ENCODE measurements around the gene TANC1.

DNA sequence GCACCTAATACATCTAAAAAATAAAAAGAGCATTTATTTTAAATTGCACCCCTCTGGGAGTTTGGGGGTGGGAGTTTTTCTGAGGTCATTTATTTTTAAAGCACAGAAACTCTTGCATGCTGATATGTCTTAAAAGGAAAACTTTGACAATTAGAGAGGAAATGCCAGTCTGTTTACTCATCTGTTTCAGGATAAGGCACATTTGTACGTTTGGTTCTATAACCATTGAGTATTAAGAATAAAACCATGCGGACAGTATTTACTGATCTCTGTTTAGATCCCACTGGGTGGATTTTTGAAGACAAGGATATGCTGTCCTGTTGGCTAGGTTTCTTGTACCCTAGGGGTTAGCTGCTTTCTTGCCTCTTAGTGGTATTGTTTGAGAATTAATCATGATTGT lies 122.9 kb downstream of the TANC1 start:
- no peak for TF ChIP-seq SIN3A (IDR thresholded peaks at IDR 0.05; ENCODE audit: borderline replicate concordance, insufficient read depth, low read length)
- TF ChIP-seq POLR2AphosphoS5 (IDR thresholded peaks at IDR 0.05; ENCODE audit: low read depth, low read length), result no peak
- TF ChIP-seq TAF1 (IDR thresholded peaks at IDR 0.05; ENCODE audit: borderline replicate concordance, insufficient read depth, low read length), result no peak
- TF ChIP-seq, protein P1, sequence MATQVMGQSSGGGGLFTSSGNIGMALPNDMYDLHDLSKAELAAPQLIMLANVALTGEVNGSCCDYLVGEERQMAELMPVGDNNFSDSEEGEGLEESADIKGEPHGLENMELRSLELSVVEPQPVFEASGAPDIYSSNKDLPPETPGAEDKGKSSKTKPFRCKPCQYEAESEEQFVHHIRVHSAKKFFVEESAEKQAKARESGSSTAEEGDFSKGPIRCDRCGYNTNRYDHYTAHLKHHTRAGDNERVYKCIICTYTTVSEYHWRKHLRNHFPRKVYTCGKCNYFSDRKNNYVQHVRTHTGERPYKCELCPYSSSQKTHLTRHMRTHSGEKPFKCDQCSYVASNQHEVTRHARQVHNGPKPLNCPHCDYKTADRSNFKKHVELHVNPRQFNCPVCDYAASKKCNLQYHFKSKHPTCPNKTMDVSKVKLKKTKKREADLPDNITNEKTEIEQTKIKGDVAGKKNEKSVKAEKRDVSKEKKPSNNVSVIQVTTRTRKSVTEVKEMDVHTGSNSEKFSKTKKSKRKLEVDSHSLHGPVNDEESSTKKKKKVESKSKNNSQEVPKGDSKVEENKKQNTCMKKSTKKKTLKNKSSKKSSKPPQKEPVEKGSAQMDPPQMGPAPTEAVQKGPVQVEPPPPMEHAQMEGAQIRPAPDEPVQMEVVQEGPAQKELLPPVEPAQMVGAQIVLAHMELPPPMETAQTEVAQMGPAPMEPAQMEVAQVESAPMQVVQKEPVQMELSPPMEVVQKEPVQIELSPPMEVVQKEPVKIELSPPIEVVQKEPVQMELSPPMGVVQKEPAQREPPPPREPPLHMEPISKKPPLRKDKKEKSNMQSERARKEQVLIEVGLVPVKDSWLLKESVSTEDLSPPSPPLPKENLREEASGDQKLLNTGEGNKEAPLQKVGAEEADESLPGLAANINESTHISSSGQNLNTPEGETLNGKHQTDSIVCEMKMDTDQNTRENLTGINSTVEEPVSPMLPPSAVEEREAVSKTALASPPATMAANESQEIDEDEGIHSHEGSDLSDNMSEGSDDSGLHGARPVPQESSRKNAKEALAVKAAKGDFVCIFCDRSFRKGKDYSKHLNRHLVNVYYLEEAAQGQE (IDR thresholded peaks at IDR 0.05; ENCODE audit: insufficient read depth in 1 of 2, low read depth in 2 of 2, low read length in 2 of 2), result no peak

Data from PFSK-1 (cell line).